ENCODE measurements around the gene GARNL3.

DNA sequence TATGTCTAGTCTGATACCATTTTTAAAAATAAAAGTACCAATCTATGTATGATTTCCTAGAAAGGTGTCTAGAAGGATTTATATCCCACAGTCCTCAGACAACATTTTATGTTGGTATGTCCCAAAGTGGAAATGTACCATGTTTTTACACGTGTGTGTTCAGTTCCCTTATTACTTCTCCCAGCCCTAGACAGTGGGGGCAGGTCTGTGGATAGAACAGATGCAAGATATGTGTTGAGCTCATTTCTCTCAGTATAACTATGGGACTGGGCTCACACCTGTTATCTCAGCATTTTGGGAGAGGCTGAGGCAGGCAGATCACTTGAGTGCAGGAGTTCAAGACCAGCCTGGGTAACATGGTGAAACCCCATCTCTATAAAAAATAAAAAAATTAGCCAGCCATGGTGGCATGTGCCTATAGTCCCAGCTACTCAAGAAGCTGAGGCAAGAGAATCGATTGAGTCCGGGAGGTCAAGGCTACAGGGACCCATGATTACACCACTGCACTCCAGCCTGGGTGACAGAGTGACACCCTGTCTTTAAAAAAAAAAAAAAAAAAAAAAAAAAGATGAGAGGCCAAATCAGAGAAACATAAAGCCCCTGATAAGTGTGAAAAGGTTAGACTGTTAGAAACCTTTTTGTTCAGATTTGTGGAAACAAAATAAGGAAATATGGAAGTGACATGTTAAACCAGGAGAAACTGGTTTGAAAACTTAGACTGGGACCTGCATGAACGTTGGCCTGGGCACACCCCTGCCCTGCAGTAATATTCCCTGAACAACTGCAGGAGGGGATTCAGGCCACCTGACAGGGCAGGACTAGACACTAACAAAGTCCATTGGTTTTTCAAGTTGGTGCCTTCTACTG, 125.0 kb downstream of the GARNL3 start:
- TF ChIP-seq, protein P1, sequence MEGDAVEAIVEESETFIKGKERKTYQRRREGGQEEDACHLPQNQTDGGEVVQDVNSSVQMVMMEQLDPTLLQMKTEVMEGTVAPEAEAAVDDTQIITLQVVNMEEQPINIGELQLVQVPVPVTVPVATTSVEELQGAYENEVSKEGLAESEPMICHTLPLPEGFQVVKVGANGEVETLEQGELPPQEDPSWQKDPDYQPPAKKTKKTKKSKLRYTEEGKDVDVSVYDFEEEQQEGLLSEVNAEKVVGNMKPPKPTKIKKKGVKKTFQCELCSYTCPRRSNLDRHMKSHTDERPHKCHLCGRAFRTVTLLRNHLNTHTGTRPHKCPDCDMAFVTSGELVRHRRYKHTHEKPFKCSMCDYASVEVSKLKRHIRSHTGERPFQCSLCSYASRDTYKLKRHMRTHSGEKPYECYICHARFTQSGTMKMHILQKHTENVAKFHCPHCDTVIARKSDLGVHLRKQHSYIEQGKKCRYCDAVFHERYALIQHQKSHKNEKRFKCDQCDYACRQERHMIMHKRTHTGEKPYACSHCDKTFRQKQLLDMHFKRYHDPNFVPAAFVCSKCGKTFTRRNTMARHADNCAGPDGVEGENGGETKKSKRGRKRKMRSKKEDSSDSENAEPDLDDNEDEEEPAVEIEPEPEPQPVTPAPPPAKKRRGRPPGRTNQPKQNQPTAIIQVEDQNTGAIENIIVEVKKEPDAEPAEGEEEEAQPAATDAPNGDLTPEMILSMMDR (IDR thresholded peaks at IDR 0.05): no peak
- no peak for TF ChIP-seq POLR2A (IDR thresholded peaks at IDR 0.05)
